GM21367 (cell line): ENCODE results near the gene CARMIL1.
"Not testable (repeated sequence)": the region's sequence is repeated elsewhere in the genome, so short reads cannot be mapped to it uniquely, and the experiment has no call there.

ENCODE experiments used
- ATAC-seq: cut with Tn5 transposase; IDR thresholded peaks from one replicate; pipeline ENCODE4 v1.9.1; 2021; ENCODE audit not compliant: unreplicated experiment

The CARMIL1 gene

DNA sequence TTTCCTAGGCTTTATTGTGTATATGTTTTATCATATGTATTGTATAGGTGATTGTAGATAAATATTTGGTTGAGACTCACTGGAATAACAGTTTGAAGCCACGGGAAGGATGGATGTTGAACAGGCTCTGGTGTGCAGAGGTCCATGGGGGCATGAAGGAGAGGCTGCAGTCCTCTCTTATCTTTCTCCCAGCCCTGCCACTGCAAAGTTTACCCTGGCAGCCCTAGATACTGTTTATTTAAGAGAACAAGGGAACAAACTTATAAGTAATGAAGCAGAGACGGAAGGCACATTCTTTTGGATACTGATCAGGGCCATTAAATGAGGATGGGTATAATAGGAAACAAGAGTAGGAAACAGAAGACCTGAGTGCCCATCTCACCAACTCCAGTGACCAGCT is 269.3 kb downstream of the CARMIL1 start:
- no peak for ATAC-seq

DNA sequence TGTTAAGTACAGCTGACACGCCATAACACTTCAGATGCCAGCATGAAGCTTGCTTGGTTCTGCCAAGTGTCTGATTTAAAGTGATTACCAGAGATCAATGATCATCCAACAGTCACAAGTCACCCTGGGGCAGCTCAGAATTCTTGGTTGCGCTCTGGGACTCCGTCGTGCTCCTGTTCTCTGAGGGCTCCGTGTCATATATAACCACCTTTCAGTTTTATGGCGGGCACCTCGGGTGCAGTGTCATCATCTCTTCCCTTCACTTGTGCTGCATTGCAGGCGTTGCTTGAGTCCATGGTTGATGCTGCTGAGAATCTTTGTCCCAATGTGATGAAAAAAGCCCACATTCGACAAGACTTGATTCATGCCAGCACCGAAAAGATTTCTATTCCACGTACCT is 271.5 kb downstream of the CARMIL1 start:
- ATAC-seq: no peak

DNA sequence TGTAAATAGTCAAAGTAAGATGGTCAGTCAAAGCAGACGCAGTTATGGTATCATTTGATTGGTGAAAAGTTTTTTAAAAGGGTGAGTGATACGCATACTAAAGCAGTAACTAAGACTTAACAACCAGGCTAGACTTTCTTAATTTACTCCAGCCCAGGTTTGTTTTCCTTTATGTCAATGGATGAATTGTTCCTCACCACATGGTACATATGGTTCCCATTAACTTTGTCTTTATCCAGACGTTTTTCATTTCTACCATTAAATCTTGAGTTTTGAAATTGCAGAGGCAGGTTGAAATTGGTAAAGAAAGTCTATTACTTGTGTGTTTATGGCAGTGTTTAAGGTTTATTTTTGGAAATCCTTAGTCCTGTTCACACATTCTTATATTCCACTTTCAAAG is 274.3 kb downstream of the CARMIL1 start:
- no peak for ATAC-seq

DNA sequence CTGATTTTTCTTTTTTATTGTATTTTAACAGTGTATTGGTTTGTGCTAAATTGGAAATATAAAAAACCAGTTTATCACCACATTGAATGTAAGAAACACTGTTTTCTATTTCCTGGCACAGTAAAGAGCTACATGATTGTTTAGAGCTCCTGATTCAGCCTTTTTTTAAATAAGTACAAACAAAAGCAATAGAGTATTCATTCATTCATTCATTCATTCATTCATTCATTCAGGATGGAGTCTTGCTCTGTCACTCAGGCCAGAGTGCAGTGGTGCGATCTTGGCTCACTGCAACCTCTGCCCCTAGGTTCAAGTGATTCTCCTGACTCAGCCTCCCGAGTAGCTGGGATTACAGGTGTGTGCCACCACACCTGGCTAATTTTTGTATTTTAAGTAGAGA is 276.0 kb downstream of the CARMIL1 start:
- ATAC-seq: no peak

DNA sequence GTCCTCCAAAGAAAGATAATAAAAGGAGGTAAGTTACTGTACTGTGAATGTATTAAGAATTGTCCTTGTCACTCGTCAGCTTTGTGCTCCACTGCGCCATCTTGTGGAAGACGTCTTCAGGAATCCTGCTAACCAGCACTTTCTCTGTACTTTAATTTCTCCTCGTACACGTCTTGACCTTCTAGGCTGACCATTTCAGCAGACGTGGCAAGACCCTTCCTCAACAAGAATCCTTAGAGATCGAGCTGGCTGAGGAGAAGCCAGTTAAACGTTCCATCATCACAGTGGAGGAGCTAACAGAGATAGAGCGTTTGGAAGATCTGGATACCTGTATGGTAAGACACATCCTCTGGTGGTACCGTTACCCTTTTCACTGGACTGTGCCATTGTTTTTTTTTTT is 277.3 kb downstream of the CARMIL1 start:
- ATAC-seq: no peak

DNA sequence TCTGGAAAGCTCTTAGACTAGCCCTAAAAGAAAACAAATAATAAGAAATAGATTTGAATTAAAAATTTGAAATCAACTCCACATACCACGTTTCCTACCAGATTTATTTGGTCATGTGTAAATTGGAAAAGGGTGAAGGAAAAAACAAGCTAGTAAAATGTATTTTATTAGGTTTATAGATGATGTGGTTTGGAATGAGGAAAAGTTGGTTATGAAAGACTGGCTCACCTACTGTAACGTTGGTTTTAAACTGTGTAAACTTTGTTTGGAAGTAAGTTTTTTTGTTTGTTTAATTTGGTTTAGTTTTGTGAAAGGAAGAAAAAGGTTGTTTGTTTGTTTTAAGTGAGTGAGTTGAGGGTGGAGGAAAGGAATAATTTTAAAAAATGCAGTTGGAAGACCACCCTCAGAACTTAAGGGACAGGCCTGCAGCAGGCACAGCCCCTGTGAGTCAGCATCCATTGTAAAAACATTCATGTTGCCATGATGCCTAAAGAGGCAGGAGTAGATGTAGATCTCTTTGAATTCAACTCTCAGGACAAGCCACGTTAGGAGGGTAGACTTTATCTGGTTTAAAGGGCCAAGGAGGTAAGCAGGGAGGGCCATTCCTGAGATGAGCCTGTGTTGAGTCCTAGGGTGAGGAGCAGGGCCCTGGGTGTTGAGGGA is 279.1 kb downstream of the CARMIL1 start:
- ATAC-seq: no peak

DNA sequence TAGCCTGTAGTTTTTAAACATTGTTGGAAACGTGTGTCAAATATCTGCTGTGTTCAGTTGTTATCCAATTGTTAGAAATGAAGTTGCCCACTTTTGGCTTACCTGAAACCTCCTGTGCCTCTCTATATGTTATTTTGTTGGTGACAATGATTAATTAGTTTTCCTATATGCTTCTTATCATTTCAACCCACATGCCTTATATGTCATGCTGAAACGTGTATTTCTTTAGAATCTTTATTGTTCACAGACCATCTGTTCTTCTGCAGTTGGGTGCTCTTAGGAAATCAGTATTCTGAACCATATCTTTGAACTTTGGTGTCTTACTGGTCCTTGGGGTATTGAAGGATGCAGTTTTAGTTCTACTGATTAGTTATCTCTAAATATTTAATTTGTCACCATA is 281.7 kb downstream of the CARMIL1 start:
- ATAC-seq: no peak

DNA sequence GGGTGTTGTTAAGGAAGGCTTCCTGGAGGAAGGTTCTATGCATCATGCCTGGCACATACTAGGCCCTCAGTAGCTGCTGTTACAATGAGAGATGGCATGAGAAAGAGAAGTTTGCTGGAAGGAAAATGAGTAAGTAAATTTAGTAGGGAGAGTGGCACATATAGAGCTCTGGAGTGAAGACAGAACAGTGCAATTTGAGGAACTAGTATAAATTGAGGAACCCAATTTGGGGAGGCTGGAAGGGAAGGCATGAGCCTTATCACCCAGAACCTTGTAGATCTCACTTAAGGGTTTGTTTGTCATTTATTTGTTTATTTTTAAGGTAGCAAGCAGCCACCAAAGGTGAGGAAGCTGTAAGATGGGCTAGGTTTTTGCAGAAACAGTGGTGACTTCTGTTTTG is 285.8 kb downstream of the CARMIL1 start:
- no peak for ATAC-seq

DNA sequence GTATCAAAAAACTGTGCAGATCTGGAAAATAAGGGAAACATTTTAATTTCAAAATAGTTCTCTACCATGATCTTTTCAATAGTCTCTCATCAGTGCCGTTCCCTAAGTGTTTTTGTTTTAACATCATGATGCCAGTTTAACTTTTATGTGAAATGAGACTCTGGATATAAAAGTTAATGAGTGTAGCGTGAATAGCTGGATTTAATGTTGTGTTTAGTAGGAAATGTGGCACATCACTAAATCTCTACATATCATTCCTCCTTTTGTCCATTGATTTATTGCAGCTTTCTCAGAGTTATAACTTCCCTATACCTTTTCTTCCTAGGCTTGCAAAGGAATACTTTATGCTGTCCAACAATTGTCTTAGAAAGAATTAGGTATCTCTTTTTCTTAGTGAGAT is 291.4 kb downstream of the CARMIL1 start:
- ATAC-seq: no peak

DNA sequence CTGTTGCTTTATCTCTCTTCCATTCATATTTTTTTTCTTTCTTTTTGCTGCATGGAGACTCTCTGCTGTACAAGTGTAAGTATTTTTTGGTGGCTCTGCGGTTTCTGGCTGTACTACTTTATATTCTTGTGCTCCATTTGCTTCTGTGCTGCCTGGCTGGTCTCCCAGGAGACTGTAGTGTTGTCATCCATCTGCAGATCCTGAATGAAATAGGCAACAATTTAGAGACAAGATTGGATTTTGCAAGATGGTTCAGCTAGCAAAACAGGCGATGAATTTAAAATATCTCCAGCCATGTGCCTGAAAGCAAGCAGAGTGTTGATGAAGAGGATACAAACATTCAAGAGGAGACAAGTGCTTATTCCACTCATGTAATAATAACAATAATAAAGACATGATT is 297.7 kb downstream of the CARMIL1 start:
- ATAC-seq: no peak

DNA sequence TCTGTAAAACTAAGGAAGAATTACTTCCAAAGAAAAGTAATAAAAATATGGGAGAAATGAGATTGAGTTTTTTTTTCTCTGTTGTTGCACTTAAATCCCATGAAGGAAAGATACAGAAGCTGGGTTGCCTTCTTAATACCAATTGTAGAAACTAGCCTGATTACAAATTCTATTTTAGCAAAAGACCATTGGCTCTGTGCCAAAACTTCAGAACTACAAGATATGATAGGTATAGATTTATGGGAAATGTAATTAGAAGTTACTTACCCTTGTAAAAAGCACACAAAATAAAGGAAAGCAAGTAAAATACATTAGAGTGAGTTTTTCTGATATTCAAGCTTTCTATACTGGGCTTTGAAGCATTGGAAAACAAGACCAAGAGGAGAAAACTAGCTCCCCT is 299.4 kb downstream of the CARMIL1 start:
- no peak for ATAC-seq

DNA sequence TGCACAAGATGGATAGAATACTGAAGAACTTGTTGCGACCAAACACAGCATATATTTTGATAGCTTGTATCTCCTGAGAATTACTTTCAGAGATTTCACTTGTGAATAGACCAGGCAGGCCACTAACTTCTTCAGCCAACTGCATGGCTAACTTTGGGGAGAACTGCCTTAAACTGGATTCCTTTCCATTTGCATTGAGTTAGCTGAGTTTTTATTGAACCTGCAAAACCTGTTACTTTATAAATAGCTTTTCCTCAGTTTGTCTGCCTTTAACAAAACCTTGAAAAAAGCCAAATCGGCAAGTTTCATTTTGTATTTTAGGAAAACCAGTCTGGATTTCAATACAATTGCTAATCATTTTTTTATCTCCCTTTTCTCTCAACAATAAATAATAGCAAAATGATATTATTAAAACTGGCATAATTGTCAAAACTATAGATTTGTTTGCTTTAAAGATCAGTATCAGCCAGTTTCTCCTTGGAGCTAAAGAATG is 300.3 kb downstream of the CARMIL1 start:
- ATAC-seq: no peak

DNA sequence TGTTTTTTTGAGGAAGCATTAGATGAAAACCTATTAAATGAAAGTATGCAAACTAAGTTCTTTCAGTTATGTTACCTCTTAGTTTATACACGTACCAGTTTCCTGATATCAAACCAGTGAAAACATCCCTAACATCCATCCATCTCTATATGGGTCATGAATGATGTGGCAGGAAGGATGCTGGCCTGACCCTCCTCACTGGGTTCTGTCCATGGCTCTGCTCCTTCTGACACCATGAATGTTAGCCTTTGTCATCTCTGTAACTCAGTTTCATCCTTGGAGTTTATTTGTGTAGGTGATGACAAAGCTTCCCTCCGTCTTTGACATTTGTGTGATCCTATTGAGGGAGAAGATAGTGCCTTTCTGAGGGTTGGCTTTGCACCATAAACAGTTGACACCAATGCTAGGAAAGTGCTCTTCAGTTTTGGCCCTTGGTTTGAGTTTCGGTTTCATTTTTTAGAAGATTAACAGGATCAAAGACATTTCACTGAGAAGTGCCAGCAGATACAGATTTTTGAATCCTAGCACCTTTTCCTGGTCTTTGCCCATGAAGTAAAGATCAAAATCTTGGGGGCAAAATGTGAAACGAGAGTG is 300.8 kb downstream of the CARMIL1 start:
- no peak for ATAC-seq

DNA sequence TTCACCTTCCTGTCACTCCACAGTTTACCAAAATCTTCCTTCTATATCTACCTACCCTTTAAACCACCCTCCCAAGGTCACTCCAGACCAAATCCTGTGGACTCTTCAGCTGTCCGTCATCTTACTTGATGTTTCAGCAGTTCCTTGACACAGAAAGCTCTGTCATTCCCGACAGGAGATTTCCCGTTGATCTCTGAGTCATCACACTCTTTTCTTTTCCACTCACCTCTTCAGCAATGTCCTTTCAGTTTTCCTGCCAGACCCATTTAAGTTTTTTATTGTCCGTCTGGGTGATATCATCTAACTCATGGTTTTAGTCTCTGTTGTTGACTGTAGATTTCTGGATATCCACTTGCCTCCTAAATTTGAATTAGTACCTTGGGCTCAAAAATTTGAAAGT is 302.9 kb downstream of the CARMIL1 start:
- ATAC-seq: no peak

DNA sequence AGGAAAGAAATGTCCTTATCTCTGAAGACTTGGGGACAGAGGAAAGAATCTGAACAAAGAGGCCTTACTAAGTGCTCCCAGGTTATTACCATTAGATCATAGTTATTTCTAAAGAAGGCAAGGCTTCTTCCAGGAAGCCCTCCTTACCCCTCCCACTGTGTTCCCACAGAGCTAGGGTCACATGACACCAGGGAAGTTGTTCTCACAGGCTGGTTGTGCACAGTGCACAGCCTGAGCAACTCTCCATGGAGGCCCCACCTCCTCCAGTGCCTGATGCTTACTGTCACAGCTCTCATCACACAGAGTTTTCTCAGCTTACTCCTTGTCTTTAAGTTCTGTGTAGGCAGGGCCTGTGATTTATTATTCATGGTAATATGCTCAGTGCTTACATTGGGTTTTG is 303.9 kb downstream of the CARMIL1 start:
- no peak for ATAC-seq

DNA sequence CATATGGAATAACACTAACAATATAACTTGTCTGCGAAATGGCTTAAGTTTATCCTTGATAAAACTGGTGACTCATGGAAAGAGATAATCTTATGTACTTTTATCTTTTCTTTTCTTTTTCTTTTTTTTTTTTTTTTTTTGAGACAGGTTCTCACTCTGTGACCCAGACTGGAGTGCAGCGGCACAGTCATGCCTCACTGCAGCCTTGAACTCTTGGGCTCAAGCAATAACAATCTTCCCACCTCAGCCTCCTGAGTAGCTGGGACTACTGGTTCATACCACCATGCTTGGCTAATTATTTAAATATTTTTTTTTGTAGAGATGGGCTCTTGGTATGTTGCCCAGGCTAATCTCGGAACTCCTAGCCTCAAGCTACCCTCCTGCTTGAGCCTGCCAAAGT is 304.7 kb downstream of the CARMIL1 start:
- ATAC-seq: no peak

DNA sequence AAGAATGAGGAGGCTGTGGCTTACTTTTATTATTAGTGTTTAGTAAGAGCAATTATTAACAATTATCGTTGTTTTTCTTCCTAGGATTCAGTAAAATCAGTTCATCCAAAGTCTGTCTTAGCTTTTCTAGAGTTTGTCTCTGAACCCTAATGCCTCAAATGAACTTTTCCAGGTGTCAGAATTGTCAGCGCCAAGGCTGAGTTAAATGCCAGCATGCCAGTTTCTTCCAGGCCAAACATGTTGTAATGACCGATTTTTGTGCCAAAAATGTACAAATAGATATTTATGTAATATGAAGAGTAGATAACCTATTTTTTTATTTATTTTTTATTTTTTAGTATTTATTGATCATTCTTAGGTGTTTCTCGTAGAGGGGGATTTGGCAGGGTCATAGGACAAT is 306.1 kb downstream of the CARMIL1 start:
- no peak for ATAC-seq

DNA sequence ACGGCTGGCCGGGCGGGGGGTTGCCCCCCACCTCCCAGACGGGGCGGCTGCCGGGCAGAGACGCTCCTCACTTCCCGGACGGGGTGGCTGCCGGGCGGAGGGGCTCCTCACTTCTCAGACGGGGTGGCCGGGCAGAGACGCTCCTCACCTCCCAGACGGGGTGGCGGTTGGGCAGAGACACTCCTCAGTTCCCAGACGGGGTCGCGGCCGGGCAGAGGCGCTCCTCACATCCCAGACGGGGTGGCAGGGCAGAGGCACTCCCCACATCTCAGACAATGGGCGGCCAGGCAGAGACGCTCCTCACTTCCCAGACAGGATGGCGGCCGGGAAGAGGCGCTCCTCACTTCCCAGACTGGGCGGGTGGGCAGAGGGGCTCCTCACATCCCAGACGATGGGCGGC is 306.9 kb downstream of the CARMIL1 start:
- not testable (repeated sequence) for ATAC-seq

DNA sequence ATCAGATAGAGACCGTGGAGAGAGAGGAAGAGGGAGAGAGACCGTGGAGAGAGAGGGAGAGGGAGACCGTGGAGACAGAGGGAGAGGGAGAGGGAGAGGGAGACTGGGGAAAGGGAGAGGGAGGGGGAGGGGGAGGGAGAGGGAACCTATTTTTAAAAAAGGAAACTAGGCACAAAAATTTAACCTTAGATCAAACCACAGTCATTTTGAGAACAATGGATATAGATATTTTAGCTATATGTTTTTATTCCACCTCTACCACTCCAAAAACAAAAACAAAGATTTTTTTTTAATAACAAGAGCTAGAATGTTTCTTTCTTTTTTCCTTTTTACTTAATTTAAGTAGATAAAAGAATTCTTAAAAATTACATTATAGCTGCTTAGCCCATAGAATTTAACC is 307.8 kb downstream of the CARMIL1 start:
- ATAC-seq: no peak

DNA sequence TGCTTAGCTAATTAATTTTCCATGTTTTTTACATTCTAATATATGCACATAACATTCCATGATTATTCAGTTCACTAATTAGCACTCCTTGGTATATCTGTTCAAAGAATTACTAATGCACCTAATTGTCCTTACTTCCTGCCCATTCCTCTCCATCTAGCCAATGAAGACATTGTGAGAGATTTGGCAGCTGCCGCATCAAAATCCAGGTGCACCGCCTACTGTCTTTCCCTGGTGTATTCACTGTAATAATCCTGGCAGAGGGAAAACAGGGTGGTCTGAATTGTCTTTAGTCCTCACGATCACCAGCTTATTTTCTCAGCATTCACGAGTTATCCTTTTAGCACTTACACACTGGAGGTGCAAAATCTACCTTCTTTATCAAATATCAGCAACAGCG is 311.8 kb downstream of the CARMIL1 start:
- ATAC-seq: no peak

DNA sequence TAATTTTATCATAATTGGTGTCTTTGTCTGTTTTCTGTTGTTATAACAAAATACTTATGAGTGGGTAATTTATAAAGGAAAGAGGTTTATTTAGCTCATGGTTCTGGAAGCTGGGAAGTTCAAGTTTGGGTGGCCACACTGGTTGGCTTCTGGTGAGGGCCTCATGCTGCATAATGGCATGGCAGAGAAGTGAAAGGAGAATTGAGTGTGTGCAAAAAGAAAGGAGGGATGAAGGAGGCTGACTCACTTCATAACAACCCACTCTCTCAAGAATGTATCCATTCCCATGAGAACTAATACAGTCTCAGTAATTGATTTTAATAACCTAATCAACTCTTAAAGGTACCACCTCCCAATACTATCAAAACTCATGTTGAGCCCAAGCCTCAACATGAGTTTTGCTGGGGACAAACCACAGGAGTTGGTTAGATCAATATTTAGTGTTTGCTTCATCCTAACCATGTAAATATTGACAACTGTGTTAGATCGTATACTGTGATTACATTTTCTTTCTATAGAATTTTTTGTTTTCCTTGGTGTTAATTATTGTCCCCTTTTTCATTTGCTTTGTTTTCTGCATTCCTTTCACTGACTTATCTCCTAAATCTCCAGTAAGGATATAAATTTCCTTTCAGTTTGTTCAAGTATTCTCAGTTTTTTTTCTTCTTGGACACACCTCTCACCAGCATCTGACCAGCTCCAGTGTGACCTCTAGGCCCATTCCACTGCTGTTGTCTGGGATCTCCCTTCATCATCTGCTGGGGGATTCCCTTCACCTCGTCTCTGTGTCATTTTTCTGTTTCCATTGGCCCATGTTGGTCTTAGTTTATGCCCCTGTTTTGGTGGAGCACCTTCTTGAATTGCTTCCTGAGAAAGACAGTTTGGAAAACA is 318.0 kb downstream of the CARMIL1 start:
- no peak for ATAC-seq

DNA sequence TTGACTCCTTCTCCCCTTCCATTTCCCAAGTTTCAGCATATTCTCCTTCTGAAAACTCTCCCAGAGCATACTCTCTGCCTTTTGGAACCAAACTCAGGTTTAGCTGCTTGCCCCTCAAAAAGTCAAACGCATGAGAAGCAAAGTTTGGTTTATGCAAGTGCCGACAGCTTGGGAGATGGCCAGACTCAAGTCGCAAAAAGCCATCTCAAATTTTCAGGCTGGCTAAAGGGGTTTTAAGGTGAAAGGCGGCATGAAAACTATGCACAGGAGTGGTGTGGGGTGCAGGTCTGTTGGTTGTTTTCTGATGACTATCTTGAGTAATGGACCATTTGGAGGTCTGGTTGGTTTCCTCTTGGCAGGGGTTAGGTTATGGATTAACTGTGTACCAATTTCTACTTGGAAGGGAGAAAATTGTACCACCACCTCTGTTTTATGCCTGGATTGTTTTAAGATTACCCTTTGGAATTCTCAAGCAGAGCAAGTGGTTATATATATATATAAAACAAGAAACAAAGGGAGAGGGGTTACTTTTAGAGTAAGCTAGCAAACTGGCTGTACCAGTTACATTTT is 320.4 kb downstream of the CARMIL1 start:
- ATAC-seq: no peak
